GM12878 (cell line): ENCODE results near the gene ATG13. TPM values are rescaled to one million over a fixed set of nuclear protein-coding genes. Genes with fewer than 3 reads are reported as not detected.

Experiments
- ATAC-seq: fragments of 200-7000 bp; cut with Tn5 transposase; 3 replicates; pipeline ENCODE4 v1.9.1; 2020; ENCODE audit warnings: mild to moderate bottlenecking, moderate library complexity
- BruUV-seq: library from RNA; stranded (reverse); fragments of 400-500 nt; replicated peaks from 2 replicates; lab custom pipeline; 2021; lab: Mats Ljungman, UMichigan
- CTCF ChIA-PET: fragments of 300-600 bp; sonication (Branson Sonifier 250); formaldehyde crosslinking; extraction: SDS; loops from one replicate; lab custom pipeline; 2021; ENCODE audit warnings: inconsistent platforms; lab: Yijun Ruan, JAX
- POLR2A ChIA-PET: fragments of 350-600 bp; formaldehyde crosslinking; extraction: SDS; loops from one replicate; lab custom pipeline; 2021; ENCODE audit warnings: inconsistent platforms; lab: Charles Lee
- RAD21 ChIA-PET: fragments of 300-600 bp; sonication (Branson Sonifier 250); formaldehyde crosslinking; loops from one replicate; lab custom pipeline; 2023; ENCODE audit warnings: antibody characterized with exemption; ENCODE audit not compliant: unreplicated experiment; lab: Charles Lee
- SMC1A ChIA-PET: fragments of 300-600 bp; sonication (Branson Sonifier 250); formaldehyde crosslinking; loops from one replicate; lab custom pipeline; 2023; ENCODE audit not compliant: unreplicated experiment, uncharacterized antibody; lab: Charles Lee
- DNase-seq: peaks from one replicate; pipeline ENCODE4 v3.0.0-alpha.2; 2011; ENCODE audit warnings: low read depth, low spot score
- FAIRE-seq: peaks from 3 replicates; lab custom pipeline; 2011; peaks lifted over from hg19 to GRCh38; lab: Jason Lieb, UNC
- H2AFZ ChIP-seq: 2 replicates; pipeline ENCODE4 v1.6.0; 2011; ENCODE audit warnings: low read depth, low read length, control low read depth; ENCODE audit not compliant: control insufficient read depth
- H3K27ac ChIP-seq: 2 replicates; pipeline ENCODE4 v1.5.1; 2011; ENCODE audit warnings: control low read depth; ENCODE audit not compliant: control insufficient read depth, insufficient read depth
- H3K27me3 ChIP-seq, 2 experiments: replicated peaks in 1 of 2; 2 replicates each; pipeline versions ENCODE4 v1.6.0 to v1.6.1; 2011; ENCODE audit warnings: low read length in 1 of 2; ENCODE audit not compliant: control insufficient read depth in 2 of 2, insufficient read depth in 2 of 2
- H3K36me3 ChIP-seq, 2 experiments: 2 replicates each; pipeline ENCODE4 v1.5.1; 2011; ENCODE audit warnings: low read length in 1 of 2; ENCODE audit not compliant: control insufficient read depth in 2 of 2, insufficient read depth in 2 of 2
- H3K4me1 ChIP-seq: 2 replicates; pipeline ENCODE4 v1.6.1; 2011; ENCODE audit warnings: mild to moderate bottlenecking, low read length, moderate library complexity, mixed read lengths; ENCODE audit not compliant: control insufficient read depth, insufficient read depth
- H3K4me2 ChIP-seq: 2 replicates; pipeline ENCODE4 v1.6.0; 2011; ENCODE audit warnings: control low read depth; ENCODE audit not compliant: control insufficient read depth, insufficient read depth
- H3K4me3 ChIP-seq: fragments of 200-600 bp; sonication (generic); 2 replicates; pipeline ENCODE4 v1.5.1; 2016
- H3K79me2 ChIP-seq: 2 replicates; pipeline ENCODE4 v1.6.0; 2011; ENCODE audit warnings: low read length; ENCODE audit not compliant: control insufficient read depth, insufficient read depth
- H3K9ac ChIP-seq: 2 replicates; pipeline ENCODE4 v1.8.0; 2011; ENCODE audit warnings: low read length, control low read depth, mixed read lengths; ENCODE audit not compliant: control insufficient read depth, insufficient read depth
- H3K9me3 ChIP-seq: replicated peaks from 3 replicates; pipeline ENCODE4 v1.5.1; 2011; ENCODE audit warnings: mild to moderate bottlenecking, low read length; ENCODE audit not compliant: control insufficient read depth, insufficient read depth
- H4K20me1 ChIP-seq: 2 replicates; pipeline ENCODE4 v1.6.0; 2011; ENCODE audit not compliant: control insufficient read depth, insufficient read depth
- GATAD2B ChIP-seq: fragments of 450-650 bp; conservative IDR thresholded peaks from 2 replicates; pipeline ENCODE4 v1.6.1; 2017; ENCODE audit warnings: low read depth, mild to moderate bottlenecking, moderate library complexity
- IKZF1 ChIP-seq: fragments of 450-650 bp; conservative IDR thresholded peaks from 2 replicates; pipeline ENCODE4 v1.6.1; 2017; ENCODE audit warnings: antibody characterized with exemption, mild to moderate bottlenecking
- KLF5 ChIP-seq: fragments of 450-650 bp; IDR thresholded peaks from 2 replicates; pipeline ENCODE4 v1.6.1; 2014; ENCODE audit warnings: mild to moderate bottlenecking; ENCODE audit not compliant: partially characterized antibody
- LARP7 ChIP-seq: fragments of 450-650 bp; IDR thresholded peaks from 2 replicates; pipeline ENCODE4 v1.6.1; 2017; ENCODE audit warnings: mild to moderate bottlenecking
- MTA2 ChIP-seq: fragments of 450-650 bp; IDR thresholded peaks from 2 replicates; pipeline ENCODE4 v1.6.1; 2016; ENCODE audit warnings: low read depth, mild to moderate bottlenecking, moderate library complexity
- NFXL1 ChIP-seq: fragments of 450-650 bp; IDR thresholded peaks from 2 replicates; pipeline ENCODE4 v1.6.1; 2017; ENCODE audit warnings: antibody characterized with exemption, mild to moderate bottlenecking, borderline replicate concordance
- SREBF2 ChIP-seq: IDR thresholded peaks from 2 replicates; pipeline ENCODE4 v1.6.1; 2012; ENCODE audit warnings: mild to moderate bottlenecking, low read length
- TCF12 ChIP-seq: IDR thresholded peaks from 2 replicates; pipeline ENCODE4 v1.6.1; 2011; ENCODE audit warnings: low read depth, mild to moderate bottlenecking, low read length
- TCF3 ChIP-seq: IDR thresholded peaks from 2 replicates; pipeline ENCODE4 v1.6.1; 2012; ENCODE audit warnings: low read depth, mild to moderate bottlenecking, low read length, borderline replicate concordance; ENCODE audit not compliant: insufficient read depth
- ZNF217 ChIP-seq: fragments of 450-650 bp; IDR thresholded peaks from 2 replicates; pipeline ENCODE4 v1.6.1; 2017; ENCODE audit warnings: antibody characterized with exemption, mild to moderate bottlenecking
- WGBS: methylation state at CpG from one replicate; pipeline ENCODE4 v1.1.6; 2016; ENCODE audit warnings: low lambda C conversion rate; ENCODE audit not compliant: insufficient replicate concordance, insufficient coverage; ENCODE audit errors: missing lambda C conversion rate; 5-methylcytosine and 5-hydroxymethylcytosine counted together
- in situ Hi-C: fragments of 300-500 bp; cut with MboI; formaldehyde crosslinking; loops from 9 replicates; pipeline ENCODE4 v1.14.3; 2018; ENCODE audit warnings: mixed read lengths
- intact Hi-C: fragments of 100-400 bp; cut with micrococcal nuclease; formaldehyde crosslinking; loops from one replicate; pipeline ENCODE4 v1.14.2; 2022; ENCODE audit not compliant: unreplicated experiment
- polyA plus RNA-seq, 11 experiments: library from polyadenylated mRNA; depleted of rRNA in 4 of 11; unstranded in 6 of 11; stranded (reverse) in 5 of 11; fragments of >200 nt; fragmentation: Nextera tagmentation in 4 of 11; fragmentation: Illumina TruSeq in 1 of 11; extraction: Ambion mirVana in 4 of 11; extraction: Trizol in 1 of 11; gene quantifications; 1 replicate in 1 of 11; 2 replicates in 10 of 11; pipeline versions ENCODE4 v1.2.1 to v1.2.3, GENCODE V29; 2011 to 2016; ENCODE audit warnings: inconsistent platforms in 2 of 11, missing spikeins in 2 of 11, low read depth in 1 of 11
- total RNA-seq, 4 experiments: library from RNA; depleted of rRNA in 3 of 4; stranded (reverse); fragments of >200 nt in 3 of 4; fragmentation: Illumina TruSeq in 1 of 4; extraction: Trizol in 1 of 4; gene quantifications; 2 replicates each; pipeline versions ENCODE4 v1.2.1 to v1.2.3, GENCODE V29; 2013 to 2021
- TF ChIP-seq, protein P1 (sequence below): IDR thresholded peaks from 2 replicates; pipeline ENCODE4 v1.6.1; 2011; ENCODE audit warnings: borderline replicate concordance, low read depth, mild to moderate bottlenecking, moderate library complexity, mixed read lengths, low read length; ENCODE audit not compliant: insufficient read depth; ENCODE audit errors: extremely low read length
- TF ChIP-seq, protein P2 (sequence below): fragments of 450-650 bp; IDR thresholded peaks from 2 replicates; pipeline ENCODE4 v1.6.1; 2014; ENCODE audit warnings: mild to moderate bottlenecking
- TF ChIP-seq, protein P3 (sequence below): fragments of 450-650 bp; IDR thresholded peaks from 2 replicates; pipeline ENCODE4 v1.6.1; 2016; ENCODE audit warnings: mild to moderate bottlenecking, moderate library complexity, borderline replicate concordance
- TF ChIP-seq, protein P4 (sequence below): fragments of 450-650 bp; IDR thresholded peaks from 2 replicates; pipeline ENCODE4 v1.6.1; 2018; ENCODE audit warnings: borderline replicate concordance, mild to moderate bottlenecking; ENCODE audit not compliant: partially characterized antibody

Gene ATG13
- total and polyA plus RNA-seq, 10 of the 15 experiments (the other 5 are each of a cell fraction or from before 2014, with no cell fraction given) = 10.9 to 61.6 (median 50.9) TPM

DNA sequence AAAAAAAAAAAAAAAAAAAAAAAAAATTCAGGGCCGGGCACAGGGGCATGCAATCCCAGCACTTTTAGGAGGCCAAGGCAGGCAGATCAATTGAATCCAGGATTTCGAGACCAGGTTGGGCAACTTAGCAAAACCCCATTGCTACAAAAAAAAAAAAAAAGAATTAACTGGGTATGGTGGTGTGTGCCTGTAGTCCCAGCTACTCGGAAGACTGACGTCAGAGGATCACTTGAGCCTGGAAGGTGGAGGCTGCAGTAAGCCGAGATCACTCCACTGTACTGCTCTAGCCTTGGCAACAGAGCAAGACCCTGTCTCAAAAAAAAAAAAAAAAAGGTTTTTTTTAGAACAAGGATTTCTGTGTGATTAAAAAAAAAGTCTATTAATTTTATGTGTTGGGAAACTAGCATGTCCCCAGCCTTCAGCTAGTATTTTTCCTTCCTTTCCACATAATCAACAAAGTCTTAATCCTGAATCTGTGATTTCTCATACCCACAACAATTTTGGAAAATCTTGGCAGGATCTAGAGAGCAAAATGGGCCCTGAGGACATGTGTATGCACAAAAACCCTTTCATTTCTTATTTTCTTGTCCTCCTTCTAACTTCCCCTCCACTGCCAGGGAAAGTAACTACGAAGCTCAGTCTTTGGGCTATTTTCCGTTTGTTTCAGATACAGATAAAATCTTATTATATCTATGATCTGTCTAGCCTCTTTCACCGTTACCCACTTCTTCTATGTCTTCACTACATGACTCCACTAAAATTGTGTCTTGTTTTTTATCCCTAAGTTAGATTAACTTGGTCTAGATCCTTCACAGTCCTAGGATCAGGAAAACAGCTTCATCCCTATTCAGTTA, 17.8 kb upstream of the ATG13 start:
- Histone ChIP-seq H4K20me1 (no peaks in the 10 kb centered on the region), H3K79me2 (0 out of 2 replicates have a peak, but pooled peaks cover 2% of the 10 kb centered on the region), H3K36me3 (no peaks in the 10 kb centered on the region), H3K4me2 (no peak overlapping the region), H3K4me1 (peaks cover 16% of the 10 kb centered on the region), H3K27me3 (no peaks in the 10 kb centered on the region), H2AFZ (no peak overlapping the region), H3K9ac (no peak overlapping the region), H3K27ac (no peak overlapping the region), H3K9me3 (no peaks in the 10 kb centered on the region; the same call in 2 of the 3 replicates), H3K4me3 (no peak overlapping the region)
- DNase-seq = no peak
- no peak for FAIRE-seq
- in situ Hi-C loops = no loop called here
- intact Hi-C loops = no loop called here
- TF ChIP-seq, protein P1, sequence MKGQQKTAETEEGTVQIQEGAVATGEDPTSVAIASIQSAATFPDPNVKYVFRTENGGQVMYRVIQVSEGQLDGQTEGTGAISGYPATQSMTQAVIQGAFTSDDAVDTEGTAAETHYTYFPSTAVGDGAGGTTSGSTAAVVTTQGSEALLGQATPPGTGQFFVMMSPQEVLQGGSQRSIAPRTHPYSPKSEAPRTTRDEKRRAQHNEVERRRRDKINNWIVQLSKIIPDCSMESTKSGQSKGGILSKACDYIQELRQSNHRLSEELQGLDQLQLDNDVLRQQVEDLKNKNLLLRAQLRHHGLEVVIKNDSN = no peak
- TF ChIP-seq, protein P2, sequence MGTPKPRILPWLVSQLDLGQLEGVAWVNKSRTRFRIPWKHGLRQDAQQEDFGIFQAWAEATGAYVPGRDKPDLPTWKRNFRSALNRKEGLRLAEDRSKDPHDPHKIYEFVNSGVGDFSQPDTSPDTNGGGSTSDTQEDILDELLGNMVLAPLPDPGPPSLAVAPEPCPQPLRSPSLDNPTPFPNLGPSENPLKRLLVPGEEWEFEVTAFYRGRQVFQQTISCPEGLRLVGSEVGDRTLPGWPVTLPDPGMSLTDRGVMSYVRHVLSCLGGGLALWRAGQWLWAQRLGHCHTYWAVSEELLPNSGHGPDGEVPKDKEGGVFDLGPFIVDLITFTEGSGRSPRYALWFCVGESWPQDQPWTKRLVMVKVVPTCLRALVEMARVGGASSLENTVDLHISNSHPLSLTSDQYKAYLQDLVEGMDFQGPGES = no peak
- no peak for TF ChIP-seq IKZF1
- no peak for TF ChIP-seq MTA2
- TF ChIP-seq, protein P3, sequence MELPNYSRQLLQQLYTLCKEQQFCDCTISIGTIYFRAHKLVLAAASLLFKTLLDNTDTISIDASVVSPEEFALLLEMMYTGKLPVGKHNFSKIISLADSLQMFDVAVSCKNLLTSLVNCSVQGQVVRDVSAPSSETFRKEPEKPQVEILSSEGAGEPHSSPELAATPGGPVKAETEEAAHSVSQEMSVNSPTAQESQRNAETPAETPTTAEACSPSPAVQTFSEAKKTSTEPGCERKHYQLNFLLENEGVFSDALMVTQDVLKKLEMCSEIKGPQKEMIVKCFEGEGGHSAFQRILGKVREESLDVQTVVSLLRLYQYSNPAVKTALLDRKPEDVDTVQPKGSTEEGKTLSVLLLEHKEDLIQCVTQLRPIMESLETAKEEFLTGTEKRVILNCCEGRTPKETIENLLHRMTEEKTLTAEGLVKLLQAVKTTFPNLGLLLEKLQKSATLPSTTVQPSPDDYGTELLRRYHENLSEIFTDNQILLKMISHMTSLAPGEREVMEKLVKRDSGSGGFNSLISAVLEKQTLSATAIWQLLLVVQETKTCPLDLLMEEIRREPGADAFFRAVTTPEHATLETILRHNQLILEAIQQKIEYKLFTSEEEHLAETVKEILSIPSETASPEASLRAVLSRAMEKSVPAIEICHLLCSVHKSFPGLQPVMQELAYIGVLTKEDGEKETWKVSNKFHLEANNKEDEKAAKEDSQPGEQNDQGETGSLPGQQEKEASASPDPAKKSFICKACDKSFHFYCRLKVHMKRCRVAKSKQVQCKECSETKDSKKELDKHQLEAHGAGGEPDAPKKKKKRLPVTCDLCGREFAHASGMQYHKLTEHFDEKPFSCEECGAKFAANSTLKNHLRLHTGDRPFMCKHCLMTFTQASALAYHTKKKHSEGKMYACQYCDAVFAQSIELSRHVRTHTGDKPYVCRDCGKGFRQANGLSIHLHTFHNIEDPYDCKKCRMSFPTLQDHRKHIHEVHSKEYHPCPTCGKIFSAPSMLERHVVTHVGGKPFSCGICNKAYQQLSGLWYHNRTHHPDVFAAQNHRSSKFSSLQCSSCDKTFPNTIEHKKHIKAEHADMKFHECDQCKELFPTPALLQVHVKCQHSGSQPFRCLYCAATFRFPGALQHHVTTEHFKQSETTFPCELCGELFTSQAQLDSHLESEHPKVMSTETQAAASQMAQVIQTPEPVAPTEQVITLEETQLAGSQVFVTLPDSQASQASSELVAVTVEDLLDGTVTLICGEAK = no peak
- TF ChIP-seq TCF12 = no peak
- TF ChIP-seq NFXL1 = no peak
- TF ChIP-seq KLF5 = no peak
- TF ChIP-seq ZNF217 = no peak
- TF ChIP-seq, protein P4, sequence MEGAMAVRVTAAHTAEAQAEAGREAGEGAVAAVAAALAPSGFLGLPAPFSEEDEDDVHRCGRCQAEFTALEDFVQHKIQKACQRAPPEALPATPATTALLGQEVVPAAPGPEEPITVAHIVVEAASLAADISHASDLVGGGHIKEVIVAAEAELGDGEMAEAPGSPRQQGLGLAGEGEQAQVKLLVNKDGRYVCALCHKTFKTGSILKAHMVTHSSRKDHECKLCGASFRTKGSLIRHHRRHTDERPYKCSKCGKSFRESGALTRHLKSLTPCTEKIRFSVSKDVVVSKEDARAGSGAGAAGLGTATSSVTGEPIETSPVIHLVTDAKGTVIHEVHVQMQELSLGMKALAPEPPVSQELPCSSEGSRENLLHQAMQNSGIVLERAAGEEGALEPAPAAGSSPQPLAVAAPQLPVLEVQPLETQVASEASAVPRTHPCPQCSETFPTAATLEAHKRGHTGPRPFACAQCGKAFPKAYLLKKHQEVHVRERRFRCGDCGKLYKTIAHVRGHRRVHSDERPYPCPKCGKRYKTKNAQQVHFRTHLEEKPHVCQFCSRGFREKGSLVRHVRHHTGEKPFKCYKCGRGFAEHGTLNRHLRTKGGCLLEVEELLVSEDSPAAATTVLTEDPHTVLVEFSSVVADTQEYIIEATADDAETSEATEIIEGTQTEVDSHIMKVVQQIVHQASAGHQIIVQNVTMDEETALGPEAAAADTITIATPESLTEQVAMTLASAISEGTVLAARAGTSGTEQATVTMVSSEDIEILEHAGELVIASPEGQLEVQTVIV = no peak
- no peak for TF ChIP-seq SREBF2
- TF ChIP-seq LARP7 = no peak
- no peak for TF ChIP-seq TCF3
- no peak for TF ChIP-seq GATAD2B
- RAD21 ChIA-PET = no interaction called here
- no peak for ATAC-seq
- CTCF ChIA-PET = interaction anchor here (0.6 to 1.2 kb wide), 6 partner anchors 8 to 685 kb away, joined by 3 to 6 read pairs (median 3); no protein-coding TSS in a partner anchor
- SMC1A ChIA-PET = interaction anchor here (1.1 to 1.2 kb wide), 3 partner anchors 8 to 61 kb away, joined by 3 to 4 read pairs (median 3); no protein-coding TSS in a partner anchor
- POLR2A ChIA-PET = interaction anchor here (0.6 to 0.9 kb wide), 6 partner anchors 10 to 149 kb away, joined by 3 to 7 read pairs (median 4); no protein-coding TSS in a partner anchor
- 97% methylated on average over 8 of the region's 8 CpGs for WGBS
- BruUV-seq = no TSS peak
